K562 (cell line): ENCODE measurements around the gene SRD5A1. TPM values are rescaled to one million over a fixed set of nuclear protein-coding genes. Genes with fewer than 3 reads are reported as not detected.
A peak's percentile ranks its signal among the peaks of the same experiment; 100 is the strongest.

ENCODE experiments used
- BMI1 ChIP-seq: fragments of 150-350 bp; IDR thresholded peaks from 2 replicates; pipeline ENCODE4 v1.6.1; 2014; ENCODE audit warnings: low read length
- E2F6 ChIP-seq, 2 experiments: IDR thresholded peaks; 2 replicates each; pipeline ENCODE4 v1.6.1; 2011; ENCODE audit warnings: borderline replicate concordance in 1 of 2, control low read depth in 1 of 2, low read depth in 1 of 2, low read length in 1 of 2, mild to moderate bottlenecking in 1 of 2, mixed read lengths in 1 of 2, moderate library complexity in 1 of 2; ENCODE audit not compliant: insufficient read depth in 1 of 2, insufficient read length in 1 of 2, poor library complexity in 1 of 2, severe bottlenecking in 1 of 2; ENCODE audit errors: extremely low read depth in 1 of 2
- ETV5 ChIP-seq: sonication (generic); formaldehyde crosslinking; IDR thresholded peaks from 2 replicates; pipeline ENCODE4 v1.4.0; 2020; ENCODE audit warnings: low read depth, mild to moderate bottlenecking, missing genetic modification reagents
- EWSR1 ChIP-seq: fragments of 450-650 bp; IDR thresholded peaks from 2 replicates; pipeline ENCODE4 v1.6.1; 2018; ENCODE audit warnings: borderline replicate concordance, mild to moderate bottlenecking, low read depth, moderate library complexity; ENCODE audit not compliant: partially characterized antibody
- FOXJ2 ChIP-seq: fragments of 200-800 bp; sonication (Bioruptor generic); IDR thresholded peaks from 2 replicates; pipeline ENCODE4 v1.6.1; 2016; ENCODE audit warnings: missing genetic modification characterization, missing compliant biosample characterization
- KDM4B ChIP-seq, 2 experiments: fragments of 450-650 bp in 1 of 2; sonication (generic) in 1 of 2; IDR thresholded peaks; 2 replicates each; pipeline ENCODE4 v1.6.1; 2016 to 2017; ENCODE audit warnings: borderline replicate concordance in 2 of 2, antibody characterized with exemption in 1 of 2, low read depth in 1 of 2, mild to moderate bottlenecking in 1 of 2
- MECOM ChIP-seq: fragments of 250-450 bp; sonication (Bioruptor Pico); IDR thresholded peaks from 2 replicates; pipeline ENCODE4 v1.8.0; 2022; ENCODE audit warnings: inconsistent platforms
- NKRF ChIP-seq: fragments of 450-650 bp; IDR thresholded peaks from 2 replicates; pipeline ENCODE4 v1.6.1; 2016; ENCODE audit warnings: borderline replicate concordance
- RBM22 ChIP-seq: fragments of 200-400 bp; formaldehyde crosslinking; IDR thresholded peaks from 2 replicates; pipeline ENCODE4 v1.6.1; 2018; ENCODE audit warnings: low read length, low read depth; ENCODE audit not compliant: poor library complexity, severe bottlenecking
- SIN3B ChIP-seq: fragments of 450-650 bp; IDR thresholded peaks from 2 replicates; pipeline ENCODE4 v1.6.1; 2017; ENCODE audit warnings: low read depth, mild to moderate bottlenecking, moderate library complexity
- SRSF1 ChIP-seq: fragments of 200-400 bp; formaldehyde crosslinking; IDR thresholded peaks from 2 replicates; pipeline ENCODE4 v1.6.1; 2017; ENCODE audit warnings: mild to moderate bottlenecking, low read depth, low read length, moderate library complexity
- ZKSCAN1 ChIP-seq: fragments of 150-350 bp; IDR thresholded peaks from 2 replicates; pipeline ENCODE4 v1.6.1; 2016; ENCODE audit warnings: low read depth, low read length
- ZNF311 ChIP-seq: fragments of 250-450 bp; sonication (Bioruptor Pico); IDR thresholded peaks from 2 replicates; pipeline ENCODE4 v1.4.0; 2020; ENCODE audit warnings: mild to moderate bottlenecking, moderate library complexity
- ZNF507 ChIP-seq: conservative IDR thresholded peaks from 2 replicates; pipeline ENCODE4 v1.6.1; 2017; ENCODE audit warnings: missing genetic modification characterization, missing compliant biosample characterization
- ZSCAN29 ChIP-seq: fragments of 450-650 bp; IDR thresholded peaks from 2 replicates; pipeline ENCODE4 v1.6.1; 2017
- polyA plus RNA-seq, 8 experiments: library from polyadenylated mRNA; depleted of rRNA in 4 of 8; stranded (reverse) in 5 of 8; unstranded in 3 of 8; fragments of >200 nt; fragmentation: Nextera tagmentation in 2 of 8; fragmentation: Illumina TruSeq in 1 of 8; extraction: Ambion mirVana in 2 of 8; extraction: Trizol in 1 of 8; gene quantifications; 2 replicates each; pipeline versions ENCODE4 v1.2.1 to v1.2.3, GENCODE V29; 2011 to 2014; ENCODE audit warnings: inconsistent platforms in 1 of 8, missing spikeins in 1 of 8
- total RNA-seq, 7 experiments: library from RNA; depleted of rRNA in 6 of 7; stranded (reverse); fragments of >200 nt in 6 of 7; fragmentation: Illumina TruSeq in 2 of 7; extraction: Trizol in 2 of 7; gene quantifications; 2 replicates each; pipeline versions ENCODE4 v1.2.1 to v1.2.3, GENCODE V29; 2011 to 2021; ENCODE audit warnings: low replicate concordance in 1 of 7
- TF ChIP-seq, protein P1 (sequence below), 2 experiments: fragments of 150-350 bp in 1 of 2; IDR thresholded peaks; 2 replicates each; pipeline ENCODE4 v1.6.1; 2012 to 2016; ENCODE audit warnings: low read depth in 2 of 2, low read length in 2 of 2, mild to moderate bottlenecking in 1 of 2, moderate library complexity in 1 of 2
- TF ChIP-seq, protein P2 (sequence below): fragments of 200-800 bp; sonication (Bioruptor generic); IDR thresholded peaks from 2 replicates; pipeline ENCODE4 v1.6.1; 2017; ENCODE audit warnings: missing genetic modification characterization, missing compliant biosample characterization

SRD5A1 gene
- total and polyA plus RNA-seq, 9 of the 15 experiments (the other 6 are each of a cell fraction or from before 2014, with no cell fraction given) = 1.3 to 22.6 (median 8.1) TPM

GRCh38 chr5:6712142-6712576 is 78.9 kb downstream of the SRD5A1 start (continued):
- TF ChIP-seq, protein P1, sequence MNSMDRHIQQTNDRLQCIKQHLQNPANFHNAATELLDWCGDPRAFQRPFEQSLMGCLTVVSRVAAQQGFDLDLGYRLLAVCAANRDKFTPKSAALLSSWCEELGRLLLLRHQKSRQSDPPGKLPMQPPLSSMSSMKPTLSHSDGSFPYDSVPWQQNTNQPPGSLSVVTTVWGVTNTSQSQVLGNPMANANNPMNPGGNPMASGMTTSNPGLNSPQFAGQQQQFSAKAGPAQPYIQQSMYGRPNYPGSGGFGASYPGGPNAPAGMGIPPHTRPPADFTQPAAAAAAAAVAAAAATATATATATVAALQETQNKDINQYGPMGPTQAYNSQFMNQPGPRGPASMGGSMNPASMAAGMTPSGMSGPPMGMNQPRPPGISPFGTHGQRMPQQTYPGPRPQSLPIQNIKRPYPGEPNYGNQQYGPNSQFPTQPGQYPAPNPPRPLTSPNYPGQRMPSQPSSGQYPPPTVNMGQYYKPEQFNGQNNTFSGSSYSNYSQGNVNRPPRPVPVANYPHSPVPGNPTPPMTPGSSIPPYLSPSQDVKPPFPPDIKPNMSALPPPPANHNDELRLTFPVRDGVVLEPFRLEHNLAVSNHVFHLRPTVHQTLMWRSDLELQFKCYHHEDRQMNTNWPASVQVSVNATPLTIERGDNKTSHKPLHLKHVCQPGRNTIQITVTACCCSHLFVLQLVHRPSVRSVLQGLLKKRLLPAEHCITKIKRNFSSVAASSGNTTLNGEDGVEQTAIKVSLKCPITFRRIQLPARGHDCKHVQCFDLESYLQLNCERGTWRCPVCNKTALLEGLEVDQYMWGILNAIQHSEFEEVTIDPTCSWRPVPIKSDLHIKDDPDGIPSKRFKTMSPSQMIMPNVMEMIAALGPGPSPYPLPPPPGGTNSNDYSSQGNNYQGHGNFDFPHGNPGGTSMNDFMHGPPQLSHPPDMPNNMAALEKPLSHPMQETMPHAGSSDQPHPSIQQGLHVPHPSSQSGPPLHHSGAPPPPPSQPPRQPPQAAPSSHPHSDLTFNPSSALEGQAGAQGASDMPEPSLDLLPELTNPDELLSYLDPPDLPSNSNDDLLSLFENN (IDR thresholded peaks at IDR 0.05; ENCODE audit: low read depth in 2 of 2, low read length in 2 of 2) = no peak
- TF ChIP-seq ZKSCAN1 (0 out of 2 replicates have a peak, but pooled peaks have one; percentile 28), RBM22 (peak; percentile 18), FOXJ2 (tag) (no peak), ZSCAN29 (no peak), ZNF311 (CRISPR knock-in tag) (no peak), KDM4B (IDR thresholded peaks at IDR 0.05; ENCODE audit: borderline replicate concordance in 2 of 2, low read depth in 1 of 2) (peak in 1 of 2 experiments; percentile 13; a peak in 1 of 4 replicates), NKRF (no peak), E2F6 (IDR thresholded peaks at IDR 0.05; ENCODE audit: borderline replicate concordance in 1 of 2, extremely low read depth in 1 of 2, insufficient read depth in 1 of 2, insufficient read length in 1 of 2, low read depth in 1 of 2, low read length in 1 of 2, poor library complexity in 1 of 2, severe bottlenecking in 1 of 2) (peak in 1 of 2 experiments; percentile 67), EWSR1 (no peak), BMI1 (no peak), ETV5 (CRISPR knock-in tag) (no peak), SRSF1 (no peak), SIN3B (no peak), MECOM (CRISPR knock-in tag) (no peak), ZNF507 (no peak)
- TF ChIP-seq, protein P2, sequence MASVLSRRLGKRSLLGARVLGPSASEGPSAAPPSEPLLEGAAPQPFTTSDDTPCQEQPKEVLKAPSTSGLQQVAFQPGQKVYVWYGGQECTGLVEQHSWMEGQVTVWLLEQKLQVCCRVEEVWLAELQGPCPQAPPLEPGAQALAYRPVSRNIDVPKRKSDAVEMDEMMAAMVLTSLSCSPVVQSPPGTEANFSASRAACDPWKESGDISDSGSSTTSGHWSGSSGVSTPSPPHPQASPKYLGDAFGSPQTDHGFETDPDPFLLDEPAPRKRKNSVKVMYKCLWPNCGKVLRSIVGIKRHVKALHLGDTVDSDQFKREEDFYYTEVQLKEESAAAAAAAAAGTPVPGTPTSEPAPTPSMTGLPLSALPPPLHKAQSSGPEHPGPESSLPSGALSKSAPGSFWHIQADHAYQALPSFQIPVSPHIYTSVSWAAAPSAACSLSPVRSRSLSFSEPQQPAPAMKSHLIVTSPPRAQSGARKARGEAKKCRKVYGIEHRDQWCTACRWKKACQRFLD (CRISPR knock-in tag) = 0 out of 2 replicates have a peak, but pooled peaks have one; percentile 11
